Ecto neural progenitor cell (in vitro differentiated cells): ENCODE data around the gene TRIM8.
"Not testable (repeated sequence)": the region's sequence is repeated elsewhere in the genome, so short reads cannot be mapped to it uniquely, and the experiment has no call there.

Experiments
- DNase-seq: peaks from one replicate; pipeline ENCODE4 v3.0.0-alpha.2; 2018; ENCODE audit warnings: low spot score

The TRIM8 gene

DNA sequence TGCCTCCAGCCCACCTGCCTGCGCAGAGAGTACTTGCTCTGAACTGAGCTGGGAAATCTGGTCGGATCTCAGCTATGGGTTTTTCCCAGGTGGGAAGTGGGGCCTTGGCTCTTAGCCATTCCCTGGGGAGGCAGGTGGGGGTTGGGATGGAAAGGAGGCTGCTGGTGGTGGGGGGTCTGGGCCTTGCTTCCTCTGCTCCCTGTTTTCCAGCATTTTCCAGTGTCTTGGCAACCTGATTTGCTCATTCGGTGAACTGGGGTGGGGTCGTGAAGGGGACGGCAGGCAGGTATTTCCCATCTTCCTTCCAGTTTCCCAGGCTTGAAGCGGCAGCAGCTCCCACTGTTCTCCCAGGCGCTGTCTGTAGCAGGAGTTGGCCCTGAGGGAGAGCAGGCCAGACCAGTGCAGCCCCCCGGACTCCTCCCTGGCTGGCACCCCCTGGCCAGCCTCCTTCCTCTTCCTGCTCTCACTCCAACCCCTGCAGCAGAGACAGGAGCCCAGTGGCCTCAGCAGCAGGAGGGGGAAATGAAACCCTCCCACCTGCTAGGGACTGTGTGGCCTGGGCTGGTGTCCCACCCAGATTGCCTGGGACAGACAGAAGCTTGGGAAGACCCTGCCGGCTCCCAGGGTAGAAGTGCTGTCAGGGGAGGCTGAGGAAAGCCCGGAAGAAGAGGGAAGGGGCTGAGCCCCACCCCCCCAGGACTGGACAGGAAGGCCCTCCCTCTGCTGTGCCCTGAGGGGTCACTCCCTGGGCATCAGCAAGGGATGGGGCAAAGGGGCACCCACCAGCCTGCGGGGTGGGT lies 6.6 kb downstream of the TRIM8 start:
- DNase-seq = no peak

GRCh38 chr10:102651455-102652169 lies 7.3 kb downstream of the TRIM8 start:
- DNase-seq = no peak

- no peak for DNase-seq
Observed at GRCh38 chr10:102652170-102652916, 8.1 kb downstream of the TRIM8 start.

DNA sequence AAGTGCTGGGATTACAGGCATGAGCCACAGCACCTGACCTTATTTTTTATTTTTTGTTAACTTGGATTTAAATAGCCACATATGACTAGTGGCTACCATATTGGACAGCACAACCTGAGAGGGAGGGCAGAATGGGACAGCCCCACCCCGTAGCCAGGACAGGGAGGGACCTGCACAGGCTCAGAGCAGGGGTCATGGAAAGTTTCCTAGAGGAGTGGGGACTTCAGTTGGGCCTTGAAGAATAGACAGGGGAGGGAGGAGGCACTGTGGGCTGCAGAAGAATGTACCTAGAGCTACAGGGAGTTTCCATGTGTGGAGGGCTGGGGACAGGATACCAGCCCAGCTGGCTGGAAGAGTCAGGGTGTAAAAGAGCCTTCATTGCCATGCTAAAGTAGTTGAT lies 8.8 kb downstream of the TRIM8 start:
- DNase-seq = no peak

GRCh38 chr10:102654566-102654965 lies 10.3 kb downstream of the TRIM8 start:
- DNase-seq = no peak

DNA sequence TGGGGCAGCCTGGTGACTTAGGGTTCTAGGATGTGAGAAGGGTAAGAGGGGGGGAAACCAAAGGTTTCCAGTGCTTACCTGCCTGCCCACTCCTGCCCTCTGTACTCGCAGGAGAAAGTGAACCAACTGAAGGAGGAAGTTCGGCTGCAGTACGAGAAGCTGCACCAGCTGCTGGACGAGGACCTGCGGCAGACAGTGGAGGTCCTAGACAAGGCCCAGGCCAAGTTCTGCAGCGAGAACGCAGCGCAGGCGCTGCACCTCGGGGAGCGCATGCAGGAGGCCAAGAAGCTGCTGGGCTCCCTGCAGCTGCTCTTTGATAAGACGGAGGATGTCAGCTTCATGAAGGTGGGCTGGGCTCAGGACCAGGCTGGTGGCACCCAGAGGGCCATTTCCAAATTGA lies 10.7 kb downstream of the TRIM8 start:
- DNase-seq = no peak

GRCh38 chr10:102656026-102656425 lies 11.7 kb downstream of the TRIM8 start:
- no peak for DNase-seq

DNA sequence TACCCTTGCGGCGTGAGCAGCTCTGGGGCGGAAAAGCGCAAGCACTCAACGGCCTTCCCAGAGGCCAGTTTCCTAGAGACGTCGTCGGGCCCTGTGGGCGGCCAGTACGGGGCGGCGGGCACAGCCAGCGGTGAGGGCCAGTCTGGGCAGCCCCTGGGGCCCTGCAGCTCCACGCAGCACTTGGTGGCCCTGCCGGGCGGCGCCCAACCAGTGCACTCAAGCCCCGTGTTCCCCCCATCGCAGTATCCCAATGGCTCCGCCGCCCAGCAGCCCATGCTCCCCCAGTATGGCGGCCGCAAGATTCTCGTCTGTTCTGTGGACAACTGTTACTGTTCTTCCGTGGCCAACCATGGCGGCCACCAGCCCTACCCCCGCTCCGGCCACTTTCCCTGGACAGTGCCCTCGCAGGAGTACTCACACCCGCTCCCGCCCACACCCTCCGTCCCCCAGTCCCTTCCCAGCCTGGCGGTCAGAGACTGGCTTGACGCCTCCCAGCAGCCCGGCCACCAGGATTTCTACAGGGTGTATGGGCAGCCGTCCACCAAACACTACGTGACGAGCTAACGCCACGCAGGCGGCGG lies 12.6 kb downstream of the TRIM8 start:
- DNase-seq = no peak

DNA sequence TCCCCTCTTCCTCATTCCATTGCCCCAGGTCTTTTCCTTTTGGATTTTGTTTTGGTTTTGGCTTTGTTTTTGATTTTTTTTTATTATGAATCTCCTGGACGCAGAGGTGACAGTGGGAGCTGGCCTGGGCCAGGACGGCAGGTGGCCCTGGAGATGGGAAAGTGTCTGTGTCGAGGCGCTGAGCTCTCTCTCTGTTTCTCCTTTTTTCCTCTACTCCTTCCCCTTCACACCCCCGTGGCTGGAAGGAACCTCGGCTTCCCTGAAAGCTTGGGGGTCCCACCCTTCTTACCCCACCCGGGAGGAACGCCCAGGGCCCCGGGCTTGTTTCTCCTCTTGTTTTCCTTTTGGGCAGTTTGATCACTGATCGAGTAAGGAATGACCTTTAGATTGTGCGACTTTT lies 13.2 kb downstream of the TRIM8 start:
- DNase-seq = no peak

DNA sequence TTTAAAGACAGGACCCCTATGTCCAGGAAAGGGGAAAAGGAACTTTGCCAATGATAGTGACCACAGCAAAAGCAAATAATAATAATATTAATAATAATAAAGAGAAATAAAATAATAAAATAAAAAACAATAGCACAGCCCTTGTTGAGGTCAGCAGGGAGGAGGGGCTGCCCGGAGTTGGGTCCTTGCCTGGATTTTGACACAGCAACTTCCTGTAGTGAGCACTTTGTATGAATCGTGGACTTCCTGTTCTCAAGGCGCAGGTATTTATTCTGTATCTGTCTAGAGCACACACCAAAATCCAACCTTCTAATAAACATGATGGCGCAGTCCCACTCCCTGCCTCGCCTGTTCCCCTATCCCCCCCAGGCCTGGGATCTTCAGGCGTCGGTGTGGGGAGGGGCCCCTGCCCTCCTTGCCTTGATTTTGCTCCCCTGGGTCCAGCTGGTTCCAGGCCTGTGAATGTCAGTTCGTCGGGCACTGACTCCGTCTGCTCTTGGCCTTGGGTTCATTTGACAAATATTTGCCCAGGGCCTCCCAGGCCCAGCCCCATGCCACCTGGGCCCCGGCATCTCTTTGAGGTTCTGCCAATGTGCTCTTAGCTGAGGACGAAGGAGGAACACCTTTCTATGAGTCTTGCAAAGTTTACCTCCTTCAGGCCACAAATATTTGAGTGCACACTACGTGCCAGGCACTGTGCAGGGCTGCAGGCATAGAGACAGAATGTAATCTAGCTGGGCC lies 13.9 kb downstream of the TRIM8 start:
- DNase-seq = no peak

- no peak for DNase-seq
Observed at GRCh38 chr10:102658802-102659201, 14.5 kb downstream of the TRIM8 start.

DNA sequence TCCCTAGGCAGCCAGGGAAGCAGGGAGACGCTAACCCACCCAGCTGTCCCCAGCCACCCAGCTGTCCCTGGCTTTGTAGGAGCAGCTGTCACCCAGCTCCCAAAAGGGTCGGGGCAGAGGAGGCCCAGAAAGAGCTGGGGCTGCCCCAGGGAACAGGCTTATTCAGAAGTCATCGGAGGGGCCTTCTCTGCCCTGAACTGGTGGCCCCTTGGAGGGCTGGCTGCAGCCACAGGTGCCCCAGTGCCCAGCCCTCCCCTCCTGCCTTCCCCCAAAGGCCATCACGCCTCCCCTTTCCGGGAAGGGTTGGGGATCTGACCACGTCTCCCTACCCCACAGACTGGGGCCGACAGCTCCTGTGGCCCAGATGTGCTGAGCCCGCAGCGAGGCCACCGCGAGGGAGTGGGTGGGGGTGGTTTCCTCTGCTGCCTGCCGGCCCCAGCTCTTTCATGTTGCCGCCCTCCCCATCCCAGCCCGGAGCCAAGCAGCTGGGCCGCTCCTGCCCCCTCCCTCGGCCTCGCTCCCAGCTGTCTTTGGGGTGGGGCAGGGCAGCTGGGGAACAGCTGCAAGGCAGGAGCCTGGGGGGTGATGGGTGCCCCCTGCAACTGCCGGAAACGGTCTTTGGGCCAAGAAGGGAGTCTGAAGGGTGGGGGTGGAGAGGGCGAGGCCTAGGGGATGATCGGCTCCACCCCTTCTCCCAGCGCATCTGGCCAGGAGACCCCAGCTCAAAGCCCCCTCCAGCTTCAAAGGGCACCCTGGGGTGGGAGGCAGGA lies 16.8 kb downstream of the TRIM8 start:
- no peak for DNase-seq

GRCh38 chr10:102661658-102662028 lies 17.4 kb downstream of the TRIM8 start:
- DNase-seq = no peak

DNA sequence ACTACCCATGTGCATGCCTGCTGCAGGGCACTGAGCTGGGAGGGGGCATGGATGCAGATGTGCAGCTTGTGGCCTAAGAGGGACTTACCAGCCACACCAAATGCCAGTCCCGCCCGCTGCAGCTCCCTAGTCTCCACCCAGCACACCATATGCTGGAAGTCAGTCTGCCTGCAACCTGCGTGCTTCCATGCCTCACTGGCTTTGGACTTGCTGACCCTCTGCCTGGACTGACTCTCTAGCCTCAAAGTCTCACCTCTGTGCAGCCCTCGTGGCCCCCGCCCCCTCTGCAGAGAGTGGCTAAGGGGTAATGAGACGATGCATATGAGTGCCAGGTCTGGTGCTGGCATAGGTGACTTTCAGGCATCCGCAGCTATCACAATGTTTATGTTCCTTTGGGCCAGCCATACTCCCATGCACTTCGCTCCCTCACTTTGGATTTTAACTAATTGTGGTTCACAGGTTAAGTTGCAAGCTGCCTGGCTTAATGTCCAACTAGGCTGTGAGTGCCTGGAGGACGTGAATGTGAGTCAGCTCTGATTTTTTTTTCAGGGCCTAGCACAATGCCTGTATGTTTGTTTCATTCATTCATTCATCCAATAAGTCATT lies 21.7 kb downstream of the TRIM8 start:
- no peak for DNase-seq

DNA sequence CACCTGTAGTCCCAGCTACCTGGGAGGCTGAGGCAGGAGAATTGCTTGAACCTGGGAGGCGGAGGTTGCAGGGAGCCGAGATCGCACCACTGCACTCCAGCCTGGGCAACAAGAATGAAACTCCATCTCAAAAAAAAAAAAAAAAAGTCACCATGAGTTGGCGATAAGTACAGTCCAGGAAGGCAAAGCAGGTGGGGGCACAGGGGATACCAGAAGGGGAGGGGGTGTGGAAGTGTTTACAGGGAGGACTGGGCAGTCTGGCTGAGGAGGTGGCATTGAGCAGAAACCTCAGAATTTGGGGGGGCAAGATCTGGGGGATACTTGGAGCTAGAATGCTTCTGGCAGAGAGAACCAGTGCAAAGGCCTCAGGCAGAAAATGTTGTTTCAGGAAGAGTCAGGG lies 23.1 kb downstream of the TRIM8 start:
- not testable (repeated sequence) for DNase-seq

- DNase-seq = no peak
Observed at GRCh38 chr10:102668326-102669107, 24.2 kb downstream of the TRIM8 start.

GRCh38 chr10:102669206-102670064 lies 25.2 kb downstream of the TRIM8 start:
- no peak for DNase-seq

GRCh38 chr10:102670065-102670670 lies 25.9 kb downstream of the TRIM8 start:
- no peak for DNase-seq
